Mammary epithelial cell (primary cell): ENCODE data around the gene PDSS1.

Experiments
- EZH2 ChIP-seq: IDR thresholded peaks from 2 replicates; pipeline ENCODE4 v1.6.1; 2012; ENCODE audit warnings: low read length, inconsistent platforms, borderline replicate concordance
- TF ChIP-seq, protein P1 (sequence below), 2 donors: IDR thresholded peaks in 1 of 2; conservative IDR thresholded peaks in 1 of 2; 2 replicates each; pipeline ENCODE4 v1.5.1; 2011 to 2012; ENCODE audit warnings: inconsistent platforms in 2 of 2, low read length in 2 of 2, mild to moderate bottlenecking in 2 of 2, control low read depth in 1 of 2, low read depth in 1 of 2; ENCODE audit not compliant: insufficient read depth in 1 of 2; ENCODE audit errors: extremely low read depth in 1 of 2

DNA sequence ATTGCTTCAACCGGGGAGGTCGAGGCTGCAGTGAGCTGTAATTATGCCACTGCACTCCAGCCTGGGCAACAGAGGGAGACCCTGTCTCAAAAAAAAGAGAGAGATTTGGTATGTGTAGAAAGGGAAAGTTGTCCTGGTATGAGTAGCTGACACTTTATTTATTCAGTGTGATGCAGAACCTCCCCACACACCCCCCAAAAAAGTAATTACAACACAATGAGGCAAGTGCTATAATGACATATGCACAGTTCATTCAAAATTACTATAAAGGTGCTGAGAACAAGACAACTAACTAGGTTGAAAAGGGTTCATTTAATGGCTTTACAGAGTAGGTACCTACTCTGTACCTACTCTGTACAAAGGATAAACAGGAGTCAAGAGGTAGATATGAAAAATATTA lies 80.2 kb downstream of the PDSS1 start:
- TF ChIP-seq EZH2, result no peak
- TF ChIP-seq, protein P1, sequence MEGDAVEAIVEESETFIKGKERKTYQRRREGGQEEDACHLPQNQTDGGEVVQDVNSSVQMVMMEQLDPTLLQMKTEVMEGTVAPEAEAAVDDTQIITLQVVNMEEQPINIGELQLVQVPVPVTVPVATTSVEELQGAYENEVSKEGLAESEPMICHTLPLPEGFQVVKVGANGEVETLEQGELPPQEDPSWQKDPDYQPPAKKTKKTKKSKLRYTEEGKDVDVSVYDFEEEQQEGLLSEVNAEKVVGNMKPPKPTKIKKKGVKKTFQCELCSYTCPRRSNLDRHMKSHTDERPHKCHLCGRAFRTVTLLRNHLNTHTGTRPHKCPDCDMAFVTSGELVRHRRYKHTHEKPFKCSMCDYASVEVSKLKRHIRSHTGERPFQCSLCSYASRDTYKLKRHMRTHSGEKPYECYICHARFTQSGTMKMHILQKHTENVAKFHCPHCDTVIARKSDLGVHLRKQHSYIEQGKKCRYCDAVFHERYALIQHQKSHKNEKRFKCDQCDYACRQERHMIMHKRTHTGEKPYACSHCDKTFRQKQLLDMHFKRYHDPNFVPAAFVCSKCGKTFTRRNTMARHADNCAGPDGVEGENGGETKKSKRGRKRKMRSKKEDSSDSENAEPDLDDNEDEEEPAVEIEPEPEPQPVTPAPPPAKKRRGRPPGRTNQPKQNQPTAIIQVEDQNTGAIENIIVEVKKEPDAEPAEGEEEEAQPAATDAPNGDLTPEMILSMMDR (conservative IDR thresholded peaks at IDR 0.05 in 1 of 2, IDR thresholded peaks at IDR 0.05 in 1 of 2; ENCODE audit: extremely low read depth in 1 of 2, insufficient read depth in 1 of 2, low read depth in 1 of 2, low read length in 2 of 2), result no peak
